Activated B cell treated with CpG ODN at 0.5 μM for 24 hours (primary cell): ENCODE results near the gene CYP17A1. TPM values are rescaled to one million over a fixed set of nuclear protein-coding genes. Genes with fewer than 3 reads are reported as not detected.

Experiments used
- ATAC-seq: fragments of 200-7000 bp; cut with Tn5 transposase; one replicate; pipeline ENCODE4 v1.10.0; 2021; ENCODE audit warnings: low read depth, mild to moderate bottlenecking, moderate library complexity
- CTCF ChIA-PET: fragments of 350-600 bp; sonication (Branson Sonifier 250); formaldehyde crosslinking; loops from one replicate; lab custom pipeline; 2021; ENCODE audit warnings: antibody characterized with exemption; lab: Charles Lee
- POLR2A ChIA-PET: fragments of 350-600 bp; sonication (Branson Sonifier 250); formaldehyde crosslinking; loops from one replicate; lab custom pipeline; 2021; ENCODE audit warnings: antibody characterized with exemption; lab: Charles Lee
- DNase-seq: peaks from one replicate; pipeline ENCODE4 v3.0.0; 2022
- H3K27ac Mint-ChIP-seq: one replicate; pipeline ENCODE4 v1.8.0; 2020; ENCODE audit warnings: mixed read lengths
- H3K27me3 Mint-ChIP-seq: one replicate; pipeline ENCODE4 v1.8.0; 2021; ENCODE audit warnings: mixed read lengths
- H3K36me3 Mint-ChIP-seq: one replicate; pipeline ENCODE4 v1.8.0; 2021; ENCODE audit warnings: low read depth, mixed read lengths
- H3K4me1 Mint-ChIP-seq: one replicate; pipeline ENCODE4 v1.8.0; 2021; ENCODE audit warnings: mixed read lengths
- H3K4me3 Mint-ChIP-seq: one replicate; pipeline ENCODE4 v1.8.0; 2020; ENCODE audit warnings: mild to moderate bottlenecking, mixed read lengths
- H3K9me3 Mint-ChIP-seq: one replicate; pipeline ENCODE4 v1.8.0; 2020; ENCODE audit warnings: mixed read lengths
- intact Hi-C: fragments of 100-400 bp; cut with micrococcal nuclease; formaldehyde crosslinking; loops from one replicate; pipeline ENCODE4 v1.15.1; 2024
- total RNA-seq: library from RNA; stranded (reverse); gene quantifications from 2 replicates; pipeline ENCODE4 v1.2.3, GENCODE V29; 2022
- TF ChIP-seq, protein P1 (sequence below): fragments of 200-600 bp; IDR thresholded peaks from one replicate; pipeline ENCODE4 v1.8.0; 2022; ENCODE audit warnings: antibody characterized with exemption, mild to moderate bottlenecking

CYP17A1 gene
- total RNA-seq, 1 donor from 2014 or later = not detected

DNA sequence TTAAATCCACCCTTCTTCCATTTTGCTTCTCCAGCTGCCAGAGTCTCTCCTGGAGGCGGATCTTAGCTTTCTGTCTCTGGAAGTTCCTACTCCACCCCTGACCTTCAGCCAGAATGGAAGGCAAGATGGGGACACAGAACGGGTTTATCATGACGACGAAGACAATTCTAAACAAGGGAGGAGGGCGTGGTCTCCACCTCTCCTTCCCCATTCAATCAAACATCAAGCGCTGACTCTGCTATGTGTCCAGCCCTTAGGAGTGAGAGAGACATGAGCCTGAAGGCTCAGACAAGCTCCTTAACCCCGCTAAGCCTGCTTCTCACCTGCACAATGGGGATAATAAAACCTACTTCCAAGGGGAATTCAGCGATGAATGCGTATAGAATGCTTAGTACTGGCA is 3.1 kb downstream of the CYP17A1 start:
- Mint-ChIP-seq H3K4me1 (peaks cover 2% of the 10 kb centered on the region), H3K27ac (no peak overlapping the region), H3K4me3 (no peak overlapping the region), H3K9me3 (peaks cover 11% of the 10 kb centered on the region), H3K36me3 (no peaks in the 10 kb centered on the region), H3K27me3 (peaks cover 4% of the 10 kb centered on the region)
- DNase-seq (no peak), ATAC-seq (no peak)
- intact Hi-C loops = no loop called here
- ChIA-PET CTCF (interaction anchor here (4.5 to 4.6 kb wide), 2 partner anchors 67 to 410 kb away, joined by 21 to 30 read pairs; no protein-coding TSS in a partner anchor), POLR2A (no interaction called here)
- TF ChIP-seq, protein P1, sequence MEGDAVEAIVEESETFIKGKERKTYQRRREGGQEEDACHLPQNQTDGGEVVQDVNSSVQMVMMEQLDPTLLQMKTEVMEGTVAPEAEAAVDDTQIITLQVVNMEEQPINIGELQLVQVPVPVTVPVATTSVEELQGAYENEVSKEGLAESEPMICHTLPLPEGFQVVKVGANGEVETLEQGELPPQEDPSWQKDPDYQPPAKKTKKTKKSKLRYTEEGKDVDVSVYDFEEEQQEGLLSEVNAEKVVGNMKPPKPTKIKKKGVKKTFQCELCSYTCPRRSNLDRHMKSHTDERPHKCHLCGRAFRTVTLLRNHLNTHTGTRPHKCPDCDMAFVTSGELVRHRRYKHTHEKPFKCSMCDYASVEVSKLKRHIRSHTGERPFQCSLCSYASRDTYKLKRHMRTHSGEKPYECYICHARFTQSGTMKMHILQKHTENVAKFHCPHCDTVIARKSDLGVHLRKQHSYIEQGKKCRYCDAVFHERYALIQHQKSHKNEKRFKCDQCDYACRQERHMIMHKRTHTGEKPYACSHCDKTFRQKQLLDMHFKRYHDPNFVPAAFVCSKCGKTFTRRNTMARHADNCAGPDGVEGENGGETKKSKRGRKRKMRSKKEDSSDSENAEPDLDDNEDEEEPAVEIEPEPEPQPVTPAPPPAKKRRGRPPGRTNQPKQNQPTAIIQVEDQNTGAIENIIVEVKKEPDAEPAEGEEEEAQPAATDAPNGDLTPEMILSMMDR = no peak

DNA sequence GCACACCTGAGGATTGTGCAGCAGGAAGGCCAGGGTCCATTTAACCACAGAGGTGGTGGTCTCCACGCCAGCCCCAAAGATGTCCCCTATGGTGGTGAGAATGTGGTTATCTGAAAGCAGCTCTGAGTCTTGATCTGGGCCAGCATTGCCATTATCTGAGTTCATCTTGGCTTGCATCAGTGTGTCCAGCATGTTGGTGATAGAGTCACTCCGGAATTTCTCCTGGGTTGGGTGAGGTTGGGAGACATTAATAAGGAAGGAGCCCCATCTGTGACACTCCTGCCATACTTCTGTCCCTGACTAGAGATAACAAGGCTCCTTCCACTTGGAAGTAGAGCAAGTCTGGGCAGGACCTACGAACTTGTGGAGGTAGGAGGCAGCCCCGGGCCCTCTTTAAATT is 4.2 kb downstream of the CYP17A1 start:
- ChIA-PET CTCF (interaction anchor here (4.5 to 4.6 kb wide), 2 partner anchors 69 to 411 kb away, joined by 21 to 30 read pairs; no protein-coding TSS in a partner anchor), POLR2A (no interaction called here)
- Mint-ChIP-seq H3K4me3 (no peak overlapping the region), H3K36me3 (no peaks in the 10 kb centered on the region), H3K27me3 (peaks cover 5% of the 10 kb centered on the region), H3K9me3 (peaks cover 4% of the 10 kb centered on the region), H3K4me1 (peaks cover 2% of the 10 kb centered on the region), H3K27ac (no peak overlapping the region)
- TF ChIP-seq, protein P1 = no peak
- ATAC-seq (no peak), DNase-seq (no peak)
- intact Hi-C loops = no loop called here

DNA sequence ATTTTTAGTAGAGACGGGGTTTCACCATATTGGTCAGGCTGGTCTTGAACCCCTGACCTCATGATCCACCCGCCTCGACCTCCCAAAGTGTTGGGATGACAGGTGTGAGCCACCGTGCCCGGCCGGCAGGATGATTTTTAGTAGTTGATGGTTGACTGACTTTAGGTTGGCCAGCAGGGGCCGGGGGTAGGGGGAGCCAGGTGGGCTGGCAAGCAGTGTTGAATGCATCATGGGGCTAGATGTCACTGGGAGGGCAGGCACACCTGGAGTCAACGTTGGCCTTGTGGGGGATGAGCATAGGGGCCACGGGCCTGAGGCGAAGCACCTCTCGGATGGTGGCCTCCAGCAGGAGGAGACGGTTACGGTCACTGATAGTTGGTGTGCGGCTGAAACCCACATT is 5.0 kb downstream of the CYP17A1 start:
- intact Hi-C loops = no loop called here
- peaks cover 5% of the 10 kb centered on the region for H3K27me3 Mint-ChIP-seq
- H3K36me3 Mint-ChIP-seq = no peaks in the 10 kb centered on the region
- H3K4me1 Mint-ChIP-seq = peaks cover 2% of the 10 kb centered on the region
- H3K9me3 Mint-ChIP-seq = no peaks in the 10 kb centered on the region
- ChIA-PET POLR2A (no interaction called here), CTCF (no interaction called here)
- H3K27ac Mint-ChIP-seq = no peak overlapping the region
- TF ChIP-seq, protein P1 = no peak
- H3K4me3 Mint-ChIP-seq = no peak overlapping the region
- ATAC-seq = no peak
- DNase-seq = no peak

DNA sequence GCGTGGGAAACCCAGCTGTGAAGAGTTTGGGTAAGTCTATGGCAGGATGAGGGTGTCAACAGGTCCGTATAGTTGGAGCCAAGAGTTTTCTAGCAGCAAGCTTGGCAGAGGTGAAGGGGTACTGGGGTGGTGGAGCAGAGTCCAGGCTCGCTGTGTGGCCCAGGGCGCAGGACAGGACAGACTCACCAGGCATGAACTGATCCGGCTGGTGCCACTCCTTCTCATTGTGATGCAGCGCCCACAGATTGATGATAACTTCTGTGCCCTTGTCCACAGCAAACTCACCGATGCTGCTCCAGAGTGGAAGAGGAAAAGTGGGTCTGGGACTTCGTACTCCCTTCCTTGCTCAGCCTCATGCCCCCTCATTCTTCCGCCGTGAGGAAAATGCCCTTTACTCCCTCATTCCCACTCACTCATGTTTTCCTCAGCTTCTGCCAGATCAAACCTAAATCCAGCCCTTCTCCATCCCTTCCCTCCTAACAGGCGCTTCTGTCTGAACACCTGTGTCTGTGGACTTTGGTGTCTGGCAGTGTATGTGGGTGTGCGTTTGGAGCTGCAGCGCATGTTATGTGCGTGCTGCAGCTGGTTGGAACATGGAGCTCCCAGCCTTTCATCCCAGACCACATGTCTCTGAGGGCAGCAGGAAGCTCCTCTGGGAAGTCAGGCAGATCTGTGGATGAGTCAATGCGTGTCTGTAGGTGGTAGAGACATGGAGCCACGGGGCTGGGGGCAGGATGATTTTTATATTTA is 5.7 kb downstream of the CYP17A1 start:
- ChIA-PET CTCF (no interaction called here), POLR2A (no interaction called here)
- intact Hi-C loops = no loop called here
- TF ChIP-seq, protein P1 = no peak
- H3K36me3 Mint-ChIP-seq = no peaks in the 10 kb centered on the region
- DNase-seq = no peak
- H3K9me3 Mint-ChIP-seq = no peaks in the 10 kb centered on the region
- H3K4me1 Mint-ChIP-seq = peaks cover 2% of the 10 kb centered on the region
- no peak overlapping the region for H3K27ac Mint-ChIP-seq
- no peak overlapping the region for H3K4me3 Mint-ChIP-seq
- ATAC-seq = no peak
- peaks cover 5% of the 10 kb centered on the region for H3K27me3 Mint-ChIP-seq

DNA sequence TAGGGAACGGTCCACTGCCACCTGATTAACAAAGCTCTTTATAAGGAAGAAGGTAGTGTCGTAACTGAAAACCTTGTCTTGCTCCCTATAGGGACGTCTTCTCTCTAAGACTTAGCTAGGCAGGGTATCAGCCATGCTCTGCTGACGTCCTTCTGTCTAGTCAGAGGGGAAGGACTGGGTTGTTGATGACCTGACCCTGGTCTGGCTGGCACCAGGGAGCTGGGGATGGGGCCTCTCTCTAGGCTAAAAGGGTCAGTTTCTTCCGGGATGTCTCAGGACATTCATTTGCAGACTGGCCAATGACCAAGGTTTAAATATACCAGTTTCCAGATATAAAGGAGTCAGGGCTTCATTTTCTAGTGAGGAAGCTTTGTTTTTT is 9.6 kb downstream of the CYP17A1 start:
- no peak for ATAC-seq
- TF ChIP-seq, protein P1 = no peak
- ChIA-PET POLR2A (no interaction called here), CTCF (interaction anchor here (0.6 kb wide), 1 partner anchor 412 kb away, joined by 3 read pairs; no protein-coding TSS in a partner anchor)
- H3K36me3 Mint-ChIP-seq = no peaks in the 10 kb centered on the region
- no peak overlapping the region for H3K4me3 Mint-ChIP-seq
- intact Hi-C loops = no loop called here
- H3K9me3 Mint-ChIP-seq = no peaks in the 10 kb centered on the region
- peaks cover 3% of the 10 kb centered on the region for H3K27me3 Mint-ChIP-seq
- DNase-seq = no peak
- no peaks in the 10 kb centered on the region for H3K4me1 Mint-ChIP-seq
- H3K27ac Mint-ChIP-seq = no peak overlapping the region
